Activated CD4-positive, alpha-beta memory T cell treated with anti-CD3 and anti-CD28 coated beads, Interleukin-2, amount 10 ng/mL, durations not matched to agents 7 days and 5 days (primary cell): ENCODE results near the gene GPN1. TPM values are rescaled to one million over a fixed set of nuclear protein-coding genes. Genes with fewer than 3 reads are reported as not detected.
"Not testable (repeated sequence)": the region's sequence is repeated elsewhere in the genome, so short reads cannot be mapped to it uniquely, and the experiment has no call there.

ENCODE experiments used
- CTCF ChIA-PET: fragments of 350-600 bp; sonication (Branson Sonifier 250); formaldehyde crosslinking; loops from one replicate; lab custom pipeline; 2021; ENCODE audit warnings: antibody characterized with exemption, inconsistent platforms; lab: Charles Lee
- POLR2A ChIA-PET: fragments of 350-600 bp; sonication (Branson Sonifier 250); formaldehyde crosslinking; loops from one replicate; lab custom pipeline; 2021; ENCODE audit warnings: antibody characterized with exemption; lab: Charles Lee
- DNase-seq: peaks from one replicate; pipeline ENCODE4 v3.0.0-alpha.2; 2020
- H3K27ac Mint-ChIP-seq: one replicate; pipeline ENCODE4 v1.8.0; 2021; ENCODE audit warnings: mild to moderate bottlenecking, mixed read lengths
- H3K27me3 Mint-ChIP-seq: one replicate; pipeline ENCODE4 v1.8.0; 2021; ENCODE audit warnings: mixed read lengths
- H3K36me3 Mint-ChIP-seq: one replicate; pipeline ENCODE4 v1.8.0; 2021; ENCODE audit warnings: low read depth, mixed read lengths
- H3K4me1 Mint-ChIP-seq: one replicate; pipeline ENCODE4 v1.8.0; 2021; ENCODE audit warnings: mixed read lengths
- H3K4me3 Mint-ChIP-seq: one replicate; pipeline ENCODE4 v1.8.0; 2021; ENCODE audit warnings: mild to moderate bottlenecking, mixed read lengths
- H3K9me3 Mint-ChIP-seq: one replicate; pipeline ENCODE4 v1.8.0; 2021; ENCODE audit warnings: mixed read lengths
- total RNA-seq, 2 experiments: library from RNA; stranded (reverse); gene quantifications; one replicate each; pipeline ENCODE4 v1.2.3, GENCODE V29; 2021

The GPN1 gene
- total RNA-seq, 2 experiments from 2014 or later = 45.0 to 45.8 TPM

GRCh38 chr2:27594020-27594703, 34.7 kb upstream of the GPN1 start:
- peaks cover 42% of the 10 kb centered on the region for H3K4me1 Mint-ChIP-seq

GRCh38 chr2:27595412-27595811, 33.4 kb upstream of the GPN1 start:
- H3K27ac Mint-ChIP-seq, H3K27me3 Mint-ChIP-seq, H3K4me3 Mint-ChIP-seq, DNase-seq: not testable (repeated sequence)
- Mint-ChIP-seq H3K4me1 (peaks cover 46% of the 10 kb centered on the region), H3K36me3 (peaks cover 77% of the 10 kb centered on the region), H3K9me3 (peaks cover 32% of the 10 kb centered on the region)
- ChIA-PET CTCF (interaction anchor here (0.9 kb wide), 1 partner anchor 10 kb away, joined by 4 read pairs; no protein-coding TSS in a partner anchor), POLR2A (interaction anchor here (1.2 kb wide), 1 partner anchor 33 kb away, joined by 3 read pairs; no protein-coding TSS in a partner anchor)

More at GRCh38 chr2:27594020-27594703, 34.7 kb upstream of the GPN1 start:
- DNase-seq, H3K4me3 Mint-ChIP-seq, POLR2A ChIA-PET, H3K27me3 Mint-ChIP-seq, H3K27ac Mint-ChIP-seq, CTCF ChIA-PET: not testable (repeated sequence)
- peaks cover 43% of the 10 kb centered on the region for H3K9me3 Mint-ChIP-seq
- peaks cover 77% of the 10 kb centered on the region for H3K36me3 Mint-ChIP-seq

- POLR2A ChIA-PET = interaction anchor here (1.2 kb wide), 1 partner anchor 32 kb away, joined by 3 read pairs; no protein-coding TSS in a partner anchor
- no peak overlapping the region for H3K4me3 Mint-ChIP-seq
- peaks cover 27% of the 10 kb centered on the region for H3K9me3 Mint-ChIP-seq
- H3K27me3 Mint-ChIP-seq = no peaks in the 10 kb centered on the region
- no peak for DNase-seq
- no peak overlapping the region for H3K27ac Mint-ChIP-seq
- CTCF ChIA-PET = interaction anchor here (0.9 kb wide), 1 partner anchor 11 kb away, joined by 4 read pairs; no protein-coding TSS in a partner anchor
- H3K36me3 Mint-ChIP-seq = peaks cover 78% of the 10 kb centered on the region
- peaks cover 42% of the 10 kb centered on the region for H3K4me1 Mint-ChIP-seq
These were observed 32.2 kb upstream of the GPN1 start for GRCh38 chr2:27596627-27597026.

- Mint-ChIP-seq H3K4me1 (no peaks in the 10 kb centered on the region), H3K27me3 (no peaks in the 10 kb centered on the region), H3K9me3 (no peaks in the 10 kb centered on the region), H3K4me3 (no peak overlapping the region), H3K27ac (no peak overlapping the region), H3K36me3 (peaks cover 59% of the 10 kb centered on the region)
- no peak for DNase-seq
- ChIA-PET POLR2A (no interaction called here), CTCF (no interaction called here)
These were observed 22.2 kb upstream of the GPN1 start for GRCh38 chr2:27606611-27607010.

GRCh38 chr2:27613985-27614384, 14.9 kb upstream of the GPN1 start:
- H3K27me3 Mint-ChIP-seq = no peaks in the 10 kb centered on the region
- H3K9me3 Mint-ChIP-seq = no peaks in the 10 kb centered on the region
- H3K36me3 Mint-ChIP-seq = peaks cover 60% of the 10 kb centered on the region
- H3K27ac Mint-ChIP-seq = no peak overlapping the region
- no peak for DNase-seq
- H3K4me3 Mint-ChIP-seq = no peak overlapping the region
- ChIA-PET POLR2A (interaction anchor here (0.7 to 0.9 kb wide), 2 partner anchors 15 to 58 kb away, joined by 3 read pairs; partner anchors contain the start of genes CCDC121 and GPN1), CTCF (no interaction called here)
- H3K4me1 Mint-ChIP-seq = no peaks in the 10 kb centered on the region

GRCh38 chr2:27615316-27615715, 13.5 kb upstream of the GPN1 start:
- Mint-ChIP-seq H3K9me3 (no peaks in the 10 kb centered on the region), H3K36me3 (peaks cover 66% of the 10 kb centered on the region), H3K4me1 (no peaks in the 10 kb centered on the region), H3K4me3 (no peak overlapping the region), H3K27me3 (no peaks in the 10 kb centered on the region), H3K27ac (no peak overlapping the region)
- DNase-seq = no peak
- ChIA-PET CTCF (no interaction called here), POLR2A (interaction anchor here (1.1 kb wide), 1 partner anchor 206 kb away, joined by 4 read pairs; the partner anchor contains the start of gene PPM1G)

DNA sequence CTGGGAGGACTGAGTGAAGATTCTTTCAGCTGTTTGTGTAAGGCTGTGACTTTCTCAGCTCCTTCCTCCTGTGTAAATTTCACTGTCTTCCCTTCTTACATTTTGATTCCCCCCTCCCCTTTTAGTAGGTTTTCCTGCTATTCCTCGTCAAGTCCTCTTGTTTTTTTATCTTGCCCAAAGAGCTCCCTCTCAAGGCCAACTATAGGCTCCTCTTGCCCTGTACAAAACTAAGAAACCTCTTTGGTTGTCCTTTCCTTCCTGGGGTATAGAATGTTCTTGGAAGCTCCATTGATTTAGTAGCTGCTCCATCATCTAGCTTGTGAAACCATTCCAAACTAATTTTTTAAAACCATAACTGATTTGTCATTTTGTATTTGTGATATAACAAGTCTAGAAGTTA, 7.3 kb upstream of the GPN1 start:
- ChIA-PET POLR2A (interaction anchor here (0.6 to 1.2 kb wide), 3 partner anchors 192 to 1273 kb away, joined by 3 read pairs; partner anchors contain the start of genes PPM1G and WDR43), CTCF (interaction anchor here (0.9 to 1.4 kb wide), 2 partner anchors 30 to 62 kb away, joined by 4 read pairs; no protein-coding TSS in a partner anchor)
- H3K9me3 Mint-ChIP-seq = no peaks in the 10 kb centered on the region
- no peak overlapping the region for H3K4me3 Mint-ChIP-seq
- no peaks in the 10 kb centered on the region for H3K4me1 Mint-ChIP-seq
- H3K36me3 Mint-ChIP-seq = peaks cover 66% of the 10 kb centered on the region
- H3K27me3 Mint-ChIP-seq = no peaks in the 10 kb centered on the region
- no peak for DNase-seq
- no peak overlapping the region for H3K27ac Mint-ChIP-seq

GRCh38 chr2:27622921-27623384, 5.9 kb upstream of the GPN1 start:
- ChIA-PET POLR2A (no interaction called here), CTCF (no interaction called here)
- no peak for DNase-seq
- Mint-ChIP-seq H3K36me3 (peaks cover 54% of the 10 kb centered on the region), H3K9me3 (no peaks in the 10 kb centered on the region), H3K27ac (no peak overlapping the region), H3K4me1 (no peaks in the 10 kb centered on the region), H3K4me3 (no peak overlapping the region), H3K27me3 (no peaks in the 10 kb centered on the region)

DNA sequence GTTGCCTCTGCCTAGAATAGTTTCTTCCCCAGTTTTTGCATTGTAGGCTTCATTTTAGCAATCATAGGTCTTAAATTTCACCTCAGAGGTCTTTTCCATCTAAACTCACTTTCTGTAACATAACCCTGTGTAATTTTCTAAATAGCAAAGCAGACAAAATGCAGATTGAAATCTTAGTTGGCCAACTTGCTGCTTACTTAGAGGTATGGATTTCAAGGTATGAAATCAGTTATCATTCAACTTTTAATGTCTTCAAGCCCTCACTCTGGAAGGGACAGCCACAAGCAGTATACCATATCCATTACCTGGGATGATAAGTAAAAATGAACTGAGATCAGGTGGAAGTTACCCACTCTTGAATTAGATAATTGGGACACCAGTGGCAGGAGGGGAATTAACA, 3.9 kb upstream of the GPN1 start:
- H3K4me1 Mint-ChIP-seq = no peaks in the 10 kb centered on the region
- H3K27me3 Mint-ChIP-seq = no peaks in the 10 kb centered on the region
- no peak overlapping the region for H3K27ac Mint-ChIP-seq
- ChIA-PET CTCF (interaction anchor here (1.7 kb wide), 1 partner anchor 59 kb away, joined by 4 read pairs; no protein-coding TSS in a partner anchor), POLR2A (no interaction called here)
- no peak overlapping the region for H3K4me3 Mint-ChIP-seq
- DNase-seq = no peak
- H3K9me3 Mint-ChIP-seq = no peaks in the 10 kb centered on the region
- H3K36me3 Mint-ChIP-seq = peaks cover 41% of the 10 kb centered on the region

GRCh38 chr2:27626323-27626722, 2.5 kb upstream of the GPN1 start:
- not testable (repeated sequence) for H3K4me1 Mint-ChIP-seq, H3K27me3 Mint-ChIP-seq, H3K4me3 Mint-ChIP-seq, H3K27ac Mint-ChIP-seq, H3K9me3 Mint-ChIP-seq, DNase-seq
- H3K36me3 Mint-ChIP-seq = peaks cover 38% of the 10 kb centered on the region
- CTCF ChIA-PET = interaction anchor here (0.6 kb wide), 2 partner anchors 196 to 396 kb away, joined by 3 read pairs; no protein-coding TSS in a partner anchor
- POLR2A ChIA-PET = interaction anchor here (3.6 kb wide), 1 partner anchor 43 kb away, joined by 17 read pairs; the partner anchor contains the start of gene ZNF512

- H3K4me1 Mint-ChIP-seq = peaks cover 11% of the 10 kb centered on the region
- H3K36me3 Mint-ChIP-seq = peaks cover 38% of the 10 kb centered on the region
- peak overlapping the region; percentile 37 for H3K27ac Mint-ChIP-seq
- H3K4me3 Mint-ChIP-seq, DNase-seq, H3K9me3 Mint-ChIP-seq, H3K27me3 Mint-ChIP-seq: not testable (repeated sequence)
- CTCF ChIA-PET = interaction anchor here (0.6 to 1.8 kb wide), 2 partner anchors 257 to 397 kb away, joined by 3 to 4 read pairs; partner anchors contain the start of gene EIF2B4
- POLR2A ChIA-PET = interaction anchor here (3.6 kb wide), 1 partner anchor 44 kb away, joined by 17 read pairs; the partner anchor contains the start of gene ZNF512
These were observed 1.9 kb upstream of the GPN1 start for GRCh38 chr2:27626921-27627320.

- Mint-ChIP-seq H3K27ac (no peak overlapping the region), H3K36me3 (peaks cover 36% of the 10 kb centered on the region)
These were observed 685 bp upstream of the GPN1 start for GRCh38 chr2:27627963-27628766.

More at GRCh38 chr2:27627963-27628766, 685 bp upstream of the GPN1 start:
- Mint-ChIP-seq H3K27me3 (no peaks in the 10 kb centered on the region), H3K4me3 (no peak overlapping the region), H3K4me1 (peaks cover 16% of the 10 kb centered on the region), H3K9me3 (no peaks in the 10 kb centered on the region)
- ChIA-PET POLR2A (interaction anchor here (0.5 to 3.6 kb wide), 16 partner anchors 11 to 257 kb away, joined by 3 to 37 read pairs (median 8); partner anchors contain the start of genes NRBP1, PPM1G, SLC4A1AP and SNX17), CTCF (interaction anchor here (0.6 to 2.5 kb wide), 9 partner anchors 11 to 259 kb away, joined by 3 to 9 read pairs (median 3); partner anchors contain the start of genes EIF2B4, SLC4A1AP and SUPT7L)
- no peak for DNase-seq
